ENCODE measurements around the gene CPD. TPM values are rescaled to one million over a fixed set of nuclear protein-coding genes. Genes with fewer than 3 reads are reported as not detected.
"Not testable (repeated sequence)": the region's sequence is repeated elsewhere in the genome, so short reads cannot be mapped to it uniquely, and the experiment has no call there.

The CPD gene
- polyA plus RNA-seq, 1 donor, result 51.7 TPM

DNA sequence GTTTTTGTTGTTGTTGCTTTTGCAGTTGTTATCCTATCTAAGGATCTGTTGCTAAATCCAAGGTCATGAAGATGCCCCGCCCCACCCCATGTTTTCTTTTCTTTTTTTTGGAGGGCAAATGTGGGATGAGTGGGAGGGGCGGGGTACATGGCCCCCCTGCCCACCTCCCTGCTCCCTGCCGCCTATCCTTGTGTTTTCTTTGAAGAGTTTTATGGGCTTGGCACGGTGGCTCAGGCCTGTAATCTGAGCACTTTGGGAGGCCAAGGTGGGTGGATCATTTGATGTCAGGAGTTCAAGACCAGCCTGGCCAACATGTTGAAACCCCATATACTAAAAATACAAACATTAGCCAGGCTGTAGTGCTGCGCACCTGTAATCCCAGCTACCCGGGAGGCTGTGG, 79.6 kb downstream of the CPD start:
- Histone ChIP-seq H3K36me3 (ENCODE audit: control insufficient read depth, insufficient read depth, low read length) (peaks cover 45% of the 10 kb centered on the region), H3K4me3 (ENCODE audit: low read length) (no peak overlapping the region), H3K4me1 (ENCODE audit: control insufficient read depth, insufficient read depth, low read length) (no peaks in the 10 kb centered on the region), H3K27ac (ENCODE audit: low read length) (no peak overlapping the region), H3K27me3 (ENCODE audit: control insufficient read depth, insufficient read depth, low read length) (no peaks in the 10 kb centered on the region), H3K9me3 (ENCODE audit: control insufficient read depth, low read depth, low read length) (peaks cover 3% of the 10 kb centered on the region)
- no peak for DNase-seq
- no CpG with 5 or more reads among the region's 6 CpGs for WGBS (ENCODE audit: insufficient coverage, low lambda C conversion rate)

DNA sequence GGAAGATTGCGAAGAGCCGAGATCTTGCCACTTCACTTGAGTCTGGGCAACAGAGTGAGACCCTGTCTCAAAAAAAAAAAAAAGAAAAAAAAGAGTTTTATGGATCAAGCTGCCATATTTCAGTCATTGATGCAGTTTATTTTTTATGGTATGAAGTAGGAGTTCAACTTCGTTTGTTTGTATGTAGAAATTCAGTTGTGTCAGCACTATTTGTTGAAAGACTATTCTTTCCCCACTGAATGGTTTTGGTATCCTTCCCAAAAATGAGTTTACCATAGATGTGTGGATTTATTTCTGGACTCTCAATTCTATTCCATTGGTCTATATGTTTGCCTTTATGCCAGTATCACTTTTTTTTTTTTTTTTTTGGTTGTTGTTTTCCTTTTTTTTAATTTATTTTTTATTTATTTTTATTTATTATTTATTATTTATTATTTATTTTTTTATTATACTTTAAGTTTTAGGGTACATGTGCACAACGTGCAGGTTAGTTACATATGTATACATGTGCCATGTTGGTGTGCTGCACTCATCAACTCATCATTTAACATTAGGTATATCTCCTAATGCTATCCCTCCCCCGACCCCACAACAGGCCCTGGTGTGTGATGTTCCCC, 80.2 kb downstream of the CPD start:
- not testable (repeated sequence) for H3K4me3 ChIP-seq (ENCODE audit: low read length); H3K27ac ChIP-seq (ENCODE audit: low read length); H3K9me3 ChIP-seq (ENCODE audit: control insufficient read depth, low read depth, low read length); H3K4me1 ChIP-seq (ENCODE audit: control insufficient read depth, insufficient read depth, low read length); H3K27me3 ChIP-seq (ENCODE audit: control insufficient read depth, insufficient read depth, low read length); DNase-seq
- H3K36me3 ChIP-seq (ENCODE audit: control insufficient read depth, insufficient read depth, low read length), result peaks cover 41% of the 10 kb centered on the region
- WGBS (ENCODE audit: insufficient coverage, low lambda C conversion rate), result 80% methylated on average over 1 of the region's 5 CpGs

DNA sequence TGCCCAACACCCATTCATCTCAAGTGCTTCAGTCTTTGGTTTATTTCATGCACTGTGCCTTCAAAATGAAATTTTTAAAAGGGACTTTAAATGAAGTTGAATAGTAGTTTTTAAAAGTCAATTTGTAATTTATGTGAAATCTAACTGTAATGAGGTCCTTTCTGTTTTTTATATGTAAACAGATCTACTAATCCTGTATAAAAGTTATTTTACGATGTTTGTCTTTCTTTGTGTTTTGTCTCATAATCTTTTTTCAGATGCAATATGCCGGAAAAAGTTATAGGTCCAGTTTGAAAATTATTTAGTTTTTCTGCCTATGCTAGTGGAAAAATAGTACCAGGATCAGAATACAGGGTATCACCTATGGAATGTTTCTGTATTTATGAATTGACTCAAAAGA, 89.7 kb downstream of the CPD start:
- Histone ChIP-seq H3K4me1 (ENCODE audit: control insufficient read depth, insufficient read depth, low read length) (no peaks in the 10 kb centered on the region), H3K36me3 (ENCODE audit: control insufficient read depth, insufficient read depth, low read length) (peaks cover 16% of the 10 kb centered on the region), H3K27ac (ENCODE audit: low read length) (no peak overlapping the region), H3K9me3 (ENCODE audit: control insufficient read depth, low read depth, low read length) (no peaks in the 10 kb centered on the region), H3K4me3 (ENCODE audit: low read length) (no peak overlapping the region), H3K27me3 (ENCODE audit: control insufficient read depth, insufficient read depth, low read length) (no peaks in the 10 kb centered on the region)
- 100% methylated on average over 1 of the region's 2 CpGs for WGBS (ENCODE audit: insufficient coverage, low lambda C conversion rate)
- no peak for DNase-seq

DNA sequence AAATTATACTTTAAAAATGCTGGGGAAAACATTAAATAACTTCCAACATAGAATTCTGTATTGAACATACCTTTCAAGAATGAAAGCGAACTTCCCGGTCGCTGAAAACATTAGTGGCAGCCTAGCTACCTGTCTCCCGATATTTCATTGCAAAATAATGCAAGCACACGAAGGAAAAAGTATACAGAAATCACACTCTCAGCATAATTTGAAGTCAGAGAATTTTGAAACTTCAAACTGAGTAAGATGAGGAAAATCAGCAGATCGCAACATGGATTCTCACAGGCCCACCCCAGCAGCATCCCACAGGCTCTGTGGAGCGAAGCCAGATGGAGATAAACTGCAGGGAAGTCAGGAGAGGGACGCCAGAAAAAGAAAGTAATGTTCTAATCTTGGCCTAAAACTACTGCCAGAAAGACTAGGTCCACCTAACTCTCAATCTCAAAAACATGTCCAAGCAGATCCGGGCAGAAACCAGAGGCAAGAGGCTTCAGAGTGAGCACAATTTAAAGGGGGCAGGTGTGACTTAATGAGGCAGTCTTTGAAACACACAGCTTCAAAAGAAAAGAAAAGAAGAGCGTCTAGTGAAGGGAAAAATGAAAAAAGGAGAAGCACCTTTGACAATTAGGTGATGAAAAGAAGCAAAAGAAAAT, 93.6 kb downstream of the CPD start:
- H3K9me3 ChIP-seq (ENCODE audit: control insufficient read depth, low read depth, low read length), result no peaks in the 10 kb centered on the region
- peaks cover 3% of the 10 kb centered on the region for H3K4me1 ChIP-seq (ENCODE audit: control insufficient read depth, insufficient read depth, low read length)
- H3K36me3 ChIP-seq (ENCODE audit: control insufficient read depth, insufficient read depth, low read length), result no peaks in the 10 kb centered on the region
- DNase-seq, result no peak
- 90% methylated on average over 4 of the region's 10 CpGs for WGBS (ENCODE audit: insufficient coverage, low lambda C conversion rate)
- no peak overlapping the region for H3K4me3 ChIP-seq (ENCODE audit: low read length)
- H3K27ac ChIP-seq (ENCODE audit: low read length), result no peak overlapping the region
- no peaks in the 10 kb centered on the region for H3K27me3 ChIP-seq (ENCODE audit: control insufficient read depth, insufficient read depth, low read length)

DNA sequence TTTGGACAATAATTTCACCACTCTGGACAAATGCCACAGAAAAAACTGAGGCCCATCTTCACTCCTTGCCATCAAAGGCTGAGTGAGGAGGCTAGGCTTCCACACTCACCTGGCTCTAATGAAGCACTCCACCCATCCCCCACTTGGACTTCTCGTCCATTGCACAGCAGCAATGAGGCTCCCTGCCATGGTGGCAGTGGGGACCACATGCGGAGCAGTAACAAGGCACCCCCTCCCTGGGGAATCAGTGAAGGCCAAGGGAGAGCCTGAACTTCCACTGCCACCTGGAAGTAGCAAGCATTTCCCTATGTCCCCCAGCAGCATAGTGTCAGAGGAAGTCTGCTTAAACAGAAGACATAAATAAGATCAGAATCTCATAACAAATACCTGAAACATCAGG, 96.5 kb downstream of the CPD start:
- H3K27ac ChIP-seq (ENCODE audit: low read length), result no peak overlapping the region
- no peak overlapping the region for H3K4me3 ChIP-seq (ENCODE audit: low read length)
- H3K27me3 ChIP-seq (ENCODE audit: control insufficient read depth, insufficient read depth, low read length), result no peaks in the 10 kb centered on the region
- no peaks in the 10 kb centered on the region for H3K9me3 ChIP-seq (ENCODE audit: control insufficient read depth, low read depth, low read length)
- no peak for DNase-seq
- no CpG with 5 or more reads among the region's 2 CpGs for WGBS (ENCODE audit: insufficient coverage, low lambda C conversion rate)
- H3K36me3 ChIP-seq (ENCODE audit: control insufficient read depth, insufficient read depth, low read length), result peaks cover 5% of the 10 kb centered on the region
- peaks cover 3% of the 10 kb centered on the region for H3K4me1 ChIP-seq (ENCODE audit: control insufficient read depth, insufficient read depth, low read length)

DNA sequence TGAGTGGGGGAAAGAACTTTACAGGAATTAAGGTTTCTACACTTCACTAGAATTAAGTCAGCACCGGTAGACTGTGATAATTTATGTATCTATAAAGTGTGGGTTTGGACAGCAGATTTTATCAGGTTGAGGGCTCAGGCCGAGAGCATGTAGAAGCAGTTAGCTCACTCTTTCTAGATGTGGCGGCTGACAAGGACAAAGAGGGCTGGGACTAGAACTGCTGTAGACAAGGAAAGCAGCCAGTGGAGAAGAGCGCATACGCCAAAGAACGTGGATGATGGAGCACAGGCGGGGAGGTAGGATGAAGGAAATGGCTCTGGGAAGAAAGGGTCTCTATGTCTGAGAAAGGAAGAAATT, 98.0 kb downstream of the CPD start:
- Histone ChIP-seq H3K4me1 (ENCODE audit: control insufficient read depth, insufficient read depth, low read length) (peaks cover 3% of the 10 kb centered on the region), H3K9me3 (ENCODE audit: control insufficient read depth, low read depth, low read length) (no peaks in the 10 kb centered on the region), H3K27me3 (ENCODE audit: control insufficient read depth, insufficient read depth, low read length) (no peaks in the 10 kb centered on the region), H3K27ac (ENCODE audit: low read length) (peak overlapping the region; percentile 19), H3K4me3 (ENCODE audit: low read length) (peak overlapping the region; percentile 81), H3K36me3 (ENCODE audit: control insufficient read depth, insufficient read depth, low read length) (peaks cover 14% of the 10 kb centered on the region)
- 0% methylated on average over 1 of the region's 7 CpGs for WGBS (ENCODE audit: insufficient coverage, low lambda C conversion rate)
- no peak for DNase-seq

DNA sequence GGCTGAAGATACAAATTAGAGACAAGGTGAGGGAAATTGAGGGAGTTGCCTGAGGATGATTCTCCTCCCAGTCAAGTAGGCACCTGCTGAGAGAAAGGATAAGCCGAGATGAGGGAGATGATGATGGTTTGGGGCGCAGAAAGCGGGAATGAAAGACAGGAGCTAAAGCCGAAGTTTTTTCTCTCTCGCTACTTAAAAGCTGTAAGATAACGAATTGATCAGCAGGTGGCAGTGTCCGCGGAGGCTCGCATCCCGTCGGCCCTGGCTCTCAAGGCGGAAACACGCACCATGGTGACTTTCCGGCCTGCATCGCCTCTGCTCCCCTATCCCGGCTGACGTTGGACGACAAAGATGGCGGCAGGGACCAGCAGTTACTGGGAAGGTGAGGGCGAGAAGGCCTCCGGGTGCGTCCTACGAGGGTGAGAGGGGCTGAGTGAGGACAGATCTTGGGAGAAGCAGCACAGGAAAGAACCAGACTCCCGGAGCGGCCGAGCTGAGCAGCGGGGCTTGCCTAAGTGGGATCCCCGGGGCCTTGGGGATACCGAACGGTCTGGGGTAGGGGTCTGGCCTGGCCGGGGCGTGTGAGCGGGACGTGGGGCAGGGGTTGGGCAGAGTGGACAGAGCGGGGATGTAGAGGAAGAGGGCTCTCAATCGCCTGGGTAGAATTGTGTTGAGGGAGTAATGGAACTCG, 98.5 kb downstream of the CPD start, which contains the start of gene GOSR1:
Gene GOSR1 (plus strand): TSS at position 326 of the 691 bp plus-strand sequence. CDS start 26 bp downstream, at position 352.
- H3K27me3 ChIP-seq (ENCODE audit: control insufficient read depth, insufficient read depth, low read length), result no peaks in the 10 kb centered on the region
- no peaks in the 10 kb centered on the region for H3K9me3 ChIP-seq (ENCODE audit: control insufficient read depth, low read depth, low read length)
- H3K4me1 ChIP-seq (ENCODE audit: control insufficient read depth, insufficient read depth, low read length), result peaks cover 3% of the 10 kb centered on the region
- peak within 1 kb of the TSS; percentile 81 for H3K4me3 ChIP-seq (ENCODE audit: low read length)
- peak; percentile 94 for DNase-seq
- 0% methylated on average over 4 of the region's 37 CpGs for WGBS (ENCODE audit: insufficient coverage, low lambda C conversion rate)
- H3K27ac ChIP-seq (ENCODE audit: low read length), result peak within 1 kb of the TSS; percentile 64
- peaks cover 18% of the 10 kb centered on the region for H3K36me3 ChIP-seq (ENCODE audit: control insufficient read depth, insufficient read depth, low read length)

DNA sequence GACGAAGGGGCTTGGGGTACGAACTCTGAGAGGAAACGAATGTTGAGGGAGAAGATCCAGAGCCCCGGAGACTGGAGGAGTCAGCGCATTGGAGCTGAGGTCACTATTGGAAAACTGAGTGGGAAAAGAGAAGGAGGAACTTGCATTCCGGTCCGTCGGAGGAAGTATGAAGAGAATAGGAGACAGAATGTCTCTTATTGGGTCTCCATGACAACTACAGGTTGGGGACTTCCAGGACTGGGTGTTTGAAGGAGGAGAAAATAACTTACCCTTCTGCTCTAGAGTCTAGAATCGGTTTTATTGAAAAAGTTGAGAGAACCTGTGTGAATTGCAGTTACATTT, 99.0 kb downstream of the CPD start:
- 2% methylated on average over 6 of the region's 9 CpGs for WGBS (ENCODE audit: insufficient coverage, low lambda C conversion rate)

DNA sequence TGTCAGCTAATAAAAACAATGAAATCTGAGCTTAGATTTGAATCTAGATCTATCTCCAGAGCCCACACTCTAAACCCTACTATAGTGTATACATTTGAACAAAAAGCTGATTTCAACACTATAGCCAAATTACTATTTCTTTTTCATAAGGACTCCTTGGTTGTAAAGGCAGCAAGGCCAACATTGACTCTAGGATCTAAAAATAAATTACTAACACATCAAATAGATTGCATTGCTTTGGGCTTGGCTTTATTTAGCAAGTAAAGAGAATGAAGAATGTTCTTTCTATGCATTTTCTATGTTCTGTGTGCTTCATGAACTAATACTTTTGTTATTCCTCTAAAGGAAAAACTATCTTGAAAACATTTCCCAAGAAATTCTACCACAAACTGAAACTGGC, 103.8 kb downstream of the CPD start:
- Histone ChIP-seq H3K4me1 (ENCODE audit: control insufficient read depth, insufficient read depth, low read length) (no peaks in the 10 kb centered on the region), H3K4me3 (ENCODE audit: low read length) (no peak overlapping the region), H3K36me3 (ENCODE audit: control insufficient read depth, insufficient read depth, low read length) (peaks cover 46% of the 10 kb centered on the region), H3K27ac (ENCODE audit: low read length) (no peak overlapping the region), H3K27me3 (ENCODE audit: control insufficient read depth, insufficient read depth, low read length) (no peaks in the 10 kb centered on the region), H3K9me3 (ENCODE audit: control insufficient read depth, low read depth, low read length) (no peaks in the 10 kb centered on the region)
- no peak for DNase-seq

More for the DNA sequence above, 99.0 kb downstream of the CPD start:
- peaks cover 3% of the 10 kb centered on the region for H3K4me1 ChIP-seq (ENCODE audit: control insufficient read depth, insufficient read depth, low read length)
- peak overlapping the region; percentile 81 for H3K4me3 ChIP-seq (ENCODE audit: low read length)
- no peaks in the 10 kb centered on the region for H3K27me3 ChIP-seq (ENCODE audit: control insufficient read depth, insufficient read depth, low read length)
- peak in 1 of 2 donors; percentile 2 for DNase-seq
- peaks cover 21% of the 10 kb centered on the region for H3K36me3 ChIP-seq (ENCODE audit: control insufficient read depth, insufficient read depth, low read length)
- H3K9me3 ChIP-seq (ENCODE audit: control insufficient read depth, low read depth, low read length), result no peaks in the 10 kb centered on the region
- peak overlapping the region; percentile 64 for H3K27ac ChIP-seq (ENCODE audit: low read length)

DNA sequence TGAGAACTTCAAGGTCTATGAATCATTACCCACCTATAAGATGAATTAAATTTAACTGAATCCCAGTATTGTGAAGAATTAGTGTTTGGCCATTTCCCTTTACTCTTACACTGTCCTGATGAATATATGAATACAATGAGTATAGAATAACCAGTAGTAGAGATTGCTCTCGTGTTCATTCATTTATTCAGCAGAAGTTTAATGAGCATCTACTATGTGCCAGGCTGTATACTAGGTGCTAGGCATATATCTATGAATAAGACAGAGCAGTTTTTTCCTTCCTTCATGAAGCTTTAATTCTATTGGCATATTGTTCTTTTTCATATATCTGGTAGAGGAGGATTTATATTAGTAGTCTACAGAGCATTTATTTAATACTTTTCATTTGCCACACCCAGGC, 104.4 kb downstream of the CPD start:
- no peaks in the 10 kb centered on the region for H3K27me3 ChIP-seq (ENCODE audit: control insufficient read depth, insufficient read depth, low read length)
- H3K9me3 ChIP-seq (ENCODE audit: control insufficient read depth, low read depth, low read length), result no peaks in the 10 kb centered on the region
- no peak for DNase-seq
- H3K27ac ChIP-seq (ENCODE audit: low read length), result no peak overlapping the region
- WGBS (ENCODE audit: insufficient coverage, low lambda C conversion rate), result no CpG with 5 or more reads among the region's 1 CpG
- H3K4me3 ChIP-seq (ENCODE audit: low read length), result no peak overlapping the region
- peaks cover 50% of the 10 kb centered on the region for H3K36me3 ChIP-seq (ENCODE audit: control insufficient read depth, insufficient read depth, low read length)
- H3K4me1 ChIP-seq (ENCODE audit: control insufficient read depth, insufficient read depth, low read length), result no peaks in the 10 kb centered on the region
